IPS-15b (cell line): Measurements from ENCODE around the gene SCYGR3.

Experiments
- H3K27me3 ChIP-seq: one replicate; pipeline ENCODE4 v1.6.1; 2013; ENCODE audit warnings: low read length; ENCODE audit not compliant: control insufficient read depth, insufficient read depth
- H3K36me3 ChIP-seq: one replicate; pipeline ENCODE4 v1.6.1; 2013; ENCODE audit warnings: low read length; ENCODE audit not compliant: control insufficient read depth, insufficient read depth
- H3K4me1 ChIP-seq: one replicate; pipeline ENCODE4 v1.6.1; 2013; ENCODE audit warnings: mild to moderate bottlenecking, low read length; ENCODE audit not compliant: control insufficient read depth, insufficient read depth
- H3K4me3 ChIP-seq: one replicate; pipeline ENCODE4 v1.5.1; 2013; ENCODE audit warnings: low read depth, low read length
- H3K9ac ChIP-seq: one replicate; pipeline ENCODE4 v1.6.1; 2013; ENCODE audit warnings: low read depth, mild to moderate bottlenecking, low read length
- H3K9me3 ChIP-seq: one replicate; pipeline ENCODE4 v1.6.1; 2013; ENCODE audit warnings: mild to moderate bottlenecking, low read length; ENCODE audit not compliant: control insufficient read depth, insufficient read depth

The SCYGR3 gene, protein sequence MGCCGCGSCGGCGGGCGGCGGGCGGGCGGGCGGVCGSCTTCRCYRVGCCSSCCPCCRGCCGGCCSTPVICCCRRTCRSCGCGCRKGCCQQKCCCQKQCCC

DNA sequence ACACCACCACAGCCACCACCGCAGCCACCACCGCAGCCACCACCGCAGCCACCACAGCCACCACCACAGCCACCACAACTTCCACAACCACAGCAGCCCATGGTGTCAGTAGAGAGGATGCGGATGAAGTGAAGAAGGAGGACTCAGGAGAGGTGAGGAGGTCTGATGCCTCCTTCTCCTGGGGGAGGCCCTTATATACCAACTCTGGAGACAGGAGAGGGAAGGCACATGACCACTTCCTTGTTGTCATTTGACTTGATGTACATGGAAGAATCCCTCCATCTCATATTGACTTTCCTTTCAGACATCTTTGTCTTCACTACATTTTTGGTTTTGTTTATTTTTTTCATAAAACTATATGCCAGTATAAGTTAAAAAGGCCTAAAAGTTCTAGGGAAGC, at the start of gene SCYGR3:
SCYGR3 (minus strand) TSS at position 101 of the 400 bp plus-strand sequence; CDS start at position 101, 0 bp downstream.
- Histone ChIP-seq H3K4me3 (no peak within 1 kb of the TSS), H3K9ac (no peak within 1 kb of the TSS), H3K36me3 (no peaks in the 10 kb centered on the region), H3K4me1 (peaks cover 4% of the 10 kb centered on the region), H3K9me3 (no peaks in the 10 kb centered on the region), H3K27me3 (peaks cover 4% of the 10 kb centered on the region)

DNA sequence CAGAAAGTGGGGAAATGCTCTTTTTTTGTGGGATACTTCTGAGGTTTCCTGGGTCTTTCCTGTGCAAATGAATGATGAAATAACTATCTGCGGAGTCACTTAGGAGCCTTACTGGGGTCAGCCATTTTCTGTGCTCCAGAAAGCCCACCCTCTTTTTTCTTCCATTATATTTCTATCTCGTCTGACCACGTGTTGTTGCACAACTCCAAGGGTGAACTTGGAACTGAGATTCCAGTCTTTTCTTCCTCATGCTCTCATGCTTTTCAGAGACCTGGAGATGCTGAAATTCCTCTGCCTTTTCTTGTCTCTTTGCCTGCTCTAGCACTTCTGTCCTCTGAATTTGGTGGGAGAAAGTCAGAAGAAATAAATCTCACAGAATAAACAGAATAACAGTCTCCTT, 47.2 kb upstream of the SCYGR3 start:
- H3K9me3 ChIP-seq: no peaks in the 10 kb centered on the region
- H3K4me3 ChIP-seq: no peak overlapping the region
- peaks cover 12% of the 10 kb centered on the region for H3K4me1 ChIP-seq
- H3K9ac ChIP-seq: peak overlapping the region; percentile 42
- no peaks in the 10 kb centered on the region for H3K27me3 ChIP-seq
- no peaks in the 10 kb centered on the region for H3K36me3 ChIP-seq

DNA sequence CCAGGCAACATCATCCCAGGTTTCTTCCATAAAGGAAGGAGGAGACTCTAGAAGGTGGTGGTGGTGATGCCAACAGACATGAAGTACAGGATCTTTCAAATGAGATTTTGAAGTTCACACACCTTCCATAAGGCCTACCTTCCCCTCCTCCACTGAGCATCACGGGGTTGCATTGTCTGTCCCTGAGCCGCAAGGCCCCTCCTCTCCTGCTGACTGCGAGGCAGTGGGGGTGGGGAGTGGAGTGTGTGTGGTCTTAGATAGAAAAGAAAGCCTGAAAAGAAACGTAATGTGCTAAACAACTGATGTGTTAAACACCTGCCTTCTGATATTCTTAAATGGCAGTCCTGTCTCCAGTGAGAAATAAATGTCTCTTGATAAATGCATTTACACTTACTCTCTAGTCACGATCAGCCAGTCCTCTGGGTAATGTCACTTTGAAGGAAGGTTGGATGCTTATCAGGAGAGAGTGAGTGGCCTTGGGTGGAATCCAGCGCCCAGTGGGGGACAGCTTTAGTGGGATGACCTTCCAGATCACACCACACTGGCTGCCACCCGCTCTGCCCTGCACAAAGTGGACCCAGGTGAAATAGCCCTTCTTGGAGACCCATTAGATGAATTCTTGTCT, 46.5 kb upstream of the SCYGR3 start:
- no peak overlapping the region for H3K9ac ChIP-seq
- peak overlapping the region; percentile 6 for H3K4me3 ChIP-seq

DNA sequence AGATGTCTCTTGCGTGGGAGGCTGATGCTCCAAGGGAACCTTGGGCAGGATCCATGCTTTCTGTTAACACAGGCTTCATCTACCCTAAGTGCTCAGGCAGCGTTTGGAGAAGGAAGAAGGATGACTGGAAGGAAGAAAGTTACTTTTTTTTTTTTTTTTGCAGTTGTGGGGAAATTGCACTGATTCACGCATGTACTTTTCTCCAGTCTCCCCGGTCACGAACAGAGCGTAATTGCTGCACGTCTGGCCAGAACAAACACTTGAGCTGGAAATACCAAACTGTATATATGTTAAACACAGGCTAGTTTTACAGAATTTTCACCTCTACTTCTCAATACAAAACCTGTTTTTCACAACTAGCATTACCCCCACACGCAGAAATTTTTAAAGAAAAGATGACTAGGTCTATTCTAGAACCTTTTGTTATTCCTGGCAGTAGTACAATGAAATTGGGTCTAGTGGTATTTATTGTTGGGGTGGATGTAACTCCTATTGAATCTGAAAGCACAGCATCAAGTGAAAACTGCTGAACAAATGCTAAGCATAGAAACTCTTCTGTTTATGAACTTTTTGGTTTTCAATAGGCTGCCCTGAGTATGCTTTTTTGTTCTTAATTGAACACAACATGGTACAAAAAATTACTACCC, 42.7 kb upstream of the SCYGR3 start:
- H3K36me3 ChIP-seq: no peaks in the 10 kb centered on the region
- H3K4me3 ChIP-seq: no peak overlapping the region
- no peak overlapping the region for H3K9ac ChIP-seq
- H3K27me3 ChIP-seq: no peaks in the 10 kb centered on the region
- no peaks in the 10 kb centered on the region for H3K9me3 ChIP-seq
- peaks cover 12% of the 10 kb centered on the region for H3K4me1 ChIP-seq

More for the DNA sequence above, 46.5 kb upstream of the SCYGR3 start:
- H3K4me1 ChIP-seq: peaks cover 12% of the 10 kb centered on the region
- no peaks in the 10 kb centered on the region for H3K9me3 ChIP-seq
- H3K36me3 ChIP-seq: no peaks in the 10 kb centered on the region
- no peaks in the 10 kb centered on the region for H3K27me3 ChIP-seq

DNA sequence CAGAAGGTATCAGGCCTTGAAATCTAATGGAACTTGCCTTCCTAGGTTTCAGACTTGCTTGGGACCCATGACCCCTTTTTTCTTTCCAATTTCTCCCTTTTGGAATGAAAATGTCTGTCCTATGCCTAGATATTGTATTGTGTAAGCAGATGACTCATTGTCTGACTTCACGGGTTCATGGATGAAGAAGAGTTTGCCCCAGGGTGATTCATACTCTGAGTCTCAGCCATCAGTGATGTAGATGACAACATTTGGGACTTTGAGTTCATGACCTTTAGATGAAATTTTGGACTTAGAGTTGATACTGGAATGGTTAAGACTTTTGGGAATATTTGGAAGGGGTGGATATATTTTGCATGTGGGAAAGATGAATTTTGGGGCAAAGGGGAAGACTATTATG, 40.8 kb upstream of the SCYGR3 start:
- no peak overlapping the region for H3K4me3 ChIP-seq

DNA sequence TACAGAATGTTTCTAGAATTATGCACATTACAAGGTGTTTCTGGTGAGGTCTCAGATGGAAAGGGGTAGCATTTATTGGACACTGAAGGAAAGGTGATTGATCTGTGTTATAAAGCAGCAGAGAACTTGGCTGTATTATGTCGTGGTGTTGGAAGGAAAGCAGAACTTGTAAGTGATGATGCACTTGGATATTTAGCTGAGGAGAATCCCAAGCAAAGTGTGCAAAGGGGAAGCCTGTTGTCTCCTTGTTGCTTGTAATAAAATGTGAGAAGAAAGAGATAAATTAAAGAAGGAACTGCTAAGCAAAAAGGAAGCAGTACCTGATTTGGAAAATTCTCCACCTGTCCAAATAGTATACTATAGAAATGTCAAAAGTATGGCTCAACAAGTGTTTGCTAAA, 39.8 kb upstream of the SCYGR3 start:
- no peaks in the 10 kb centered on the region for H3K27me3 ChIP-seq
- no peak overlapping the region for H3K9ac ChIP-seq
- H3K36me3 ChIP-seq: no peaks in the 10 kb centered on the region
- no peak overlapping the region for H3K4me3 ChIP-seq
- H3K4me1 ChIP-seq: no peaks in the 10 kb centered on the region
- H3K9me3 ChIP-seq: no peaks in the 10 kb centered on the region

More for the DNA sequence above, 40.8 kb upstream of the SCYGR3 start:
- H3K9me3 ChIP-seq: no peaks in the 10 kb centered on the region
- H3K27me3 ChIP-seq: no peaks in the 10 kb centered on the region
- no peaks in the 10 kb centered on the region for H3K4me1 ChIP-seq
- H3K36me3 ChIP-seq: no peaks in the 10 kb centered on the region
- no peak overlapping the region for H3K9ac ChIP-seq

DNA sequence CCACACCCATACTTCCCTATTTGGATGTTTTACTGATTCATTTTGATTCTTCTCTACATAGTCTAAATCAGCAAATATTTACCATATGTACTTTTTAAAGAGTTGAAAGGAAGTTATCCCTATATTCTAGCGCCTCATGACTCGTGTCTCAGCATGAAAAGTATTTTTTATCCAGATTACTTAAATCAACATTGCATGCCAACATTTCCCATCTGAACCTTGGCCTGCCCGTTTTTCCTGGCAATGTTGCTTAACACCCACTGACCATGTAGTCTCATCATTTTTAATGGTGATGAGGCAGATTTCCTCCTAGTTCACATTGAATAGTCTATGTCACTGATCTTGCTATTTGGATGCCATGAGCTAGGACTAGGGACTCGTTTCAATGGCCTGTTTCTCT, 38.8 kb upstream of the SCYGR3 start:
- no peak overlapping the region for H3K4me3 ChIP-seq
- H3K4me1 ChIP-seq: no peaks in the 10 kb centered on the region
- no peaks in the 10 kb centered on the region for H3K36me3 ChIP-seq
- H3K9me3 ChIP-seq: no peaks in the 10 kb centered on the region
- H3K27me3 ChIP-seq: no peaks in the 10 kb centered on the region
- H3K9ac ChIP-seq: no peak overlapping the region

DNA sequence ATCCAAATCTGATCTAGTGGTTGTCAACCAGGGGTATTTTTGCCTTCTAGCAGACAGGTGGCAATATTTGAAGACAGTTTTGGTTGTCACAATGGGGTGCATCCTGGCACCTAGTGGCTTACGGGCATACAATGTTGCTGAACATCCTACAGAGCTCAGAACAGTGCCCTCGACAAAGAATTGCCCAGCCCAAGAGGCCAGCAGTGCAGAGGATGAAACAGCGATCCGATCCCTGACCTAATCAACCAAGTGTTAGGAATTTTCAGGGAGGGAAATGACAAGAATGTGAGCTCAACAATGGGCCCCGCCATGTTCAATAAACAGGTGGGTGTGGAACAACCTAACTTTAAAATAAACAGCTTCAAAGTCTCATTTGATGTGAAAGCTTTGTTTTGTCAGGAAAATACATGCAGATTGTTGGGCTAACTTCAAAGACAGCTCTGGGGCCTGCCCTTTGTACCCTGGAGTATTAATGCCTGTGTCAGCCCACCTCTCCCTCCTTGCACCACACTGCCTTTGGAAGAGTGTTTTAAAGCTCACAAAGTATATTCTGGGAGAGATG, 29.4 kb upstream of the SCYGR3 start:
- no peaks in the 10 kb centered on the region for H3K36me3 ChIP-seq
- H3K9me3 ChIP-seq: no peaks in the 10 kb centered on the region
- no peak overlapping the region for H3K9ac ChIP-seq
- H3K27me3 ChIP-seq: no peaks in the 10 kb centered on the region
- no peak overlapping the region for H3K4me3 ChIP-seq
- H3K4me1 ChIP-seq: no peaks in the 10 kb centered on the region

DNA sequence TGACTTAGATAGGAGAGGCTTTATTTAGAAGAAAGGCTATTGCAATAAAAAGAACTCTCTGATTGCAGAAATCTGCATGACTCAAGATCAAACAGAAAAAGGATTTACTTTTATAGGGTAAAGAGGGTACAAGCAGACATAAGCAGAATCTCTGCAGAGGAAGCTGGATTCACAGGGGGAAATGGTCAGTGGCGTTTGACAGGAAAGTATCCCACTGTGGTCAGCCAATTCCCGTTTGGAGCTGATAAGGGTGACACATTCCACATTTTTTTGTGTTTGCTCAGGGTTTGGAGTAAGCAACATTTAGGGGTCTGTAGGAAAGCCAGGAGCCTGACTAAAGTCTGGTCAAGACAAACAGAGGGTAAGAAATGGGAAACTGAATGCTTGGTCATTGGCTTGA, 28.0 kb upstream of the SCYGR3 start:
- Histone ChIP-seq H3K4me1 (no peaks in the 10 kb centered on the region), H3K36me3 (no peaks in the 10 kb centered on the region), H3K27me3 (no peaks in the 10 kb centered on the region), H3K4me3 (no peak overlapping the region), H3K9ac (no peak overlapping the region), H3K9me3 (no peaks in the 10 kb centered on the region)

DNA sequence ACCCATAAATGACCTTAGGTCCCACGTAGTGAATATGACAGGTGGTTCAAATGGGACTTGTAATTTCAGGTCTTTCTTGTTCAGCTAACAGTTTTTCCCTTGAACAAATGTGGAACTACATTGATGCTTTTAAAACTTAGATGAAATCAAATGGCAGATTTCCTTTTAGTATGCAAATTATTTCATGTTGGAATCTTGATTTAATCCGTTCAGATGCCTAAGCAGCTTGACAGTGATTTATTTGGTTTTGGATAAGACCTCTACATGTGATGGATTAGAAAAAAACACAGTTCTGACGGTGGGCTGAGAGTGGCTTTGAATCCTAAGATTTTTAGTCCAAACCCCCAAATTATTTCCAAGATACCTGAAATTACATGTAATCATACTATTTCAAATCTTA, 19.6 kb upstream of the SCYGR3 start:
- Histone ChIP-seq H3K4me3 (no peak overlapping the region), H3K27me3 (no peaks in the 10 kb centered on the region)

DNA sequence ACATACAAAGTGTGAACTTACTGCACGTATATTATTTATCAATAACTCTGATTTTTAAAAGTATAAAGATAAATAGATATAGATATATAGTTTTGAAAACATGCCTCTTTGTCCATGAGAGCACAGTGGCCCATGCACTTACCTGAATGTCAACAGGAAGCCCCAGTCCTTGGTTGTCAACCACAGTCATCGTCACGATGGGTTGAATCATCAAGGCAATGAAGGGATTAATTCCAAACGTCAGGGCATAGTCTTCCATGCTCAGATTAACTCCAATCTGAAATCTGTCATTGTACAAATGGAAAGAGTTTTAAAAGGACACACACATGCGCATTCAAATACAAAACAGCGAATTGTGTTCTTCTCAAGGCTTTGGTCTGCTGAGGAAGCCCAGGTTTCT, 18.2 kb upstream of the SCYGR3 start:
- Histone ChIP-seq H3K9me3 (no peaks in the 10 kb centered on the region), H3K9ac (no peak overlapping the region), H3K4me1 (no peaks in the 10 kb centered on the region), H3K36me3 (no peaks in the 10 kb centered on the region), H3K4me3 (no peak overlapping the region), H3K27me3 (no peaks in the 10 kb centered on the region)

More for the DNA sequence above, 19.6 kb upstream of the SCYGR3 start:
- Histone ChIP-seq H3K4me1 (no peaks in the 10 kb centered on the region), H3K36me3 (no peaks in the 10 kb centered on the region), H3K9ac (no peak overlapping the region), H3K9me3 (no peaks in the 10 kb centered on the region)

DNA sequence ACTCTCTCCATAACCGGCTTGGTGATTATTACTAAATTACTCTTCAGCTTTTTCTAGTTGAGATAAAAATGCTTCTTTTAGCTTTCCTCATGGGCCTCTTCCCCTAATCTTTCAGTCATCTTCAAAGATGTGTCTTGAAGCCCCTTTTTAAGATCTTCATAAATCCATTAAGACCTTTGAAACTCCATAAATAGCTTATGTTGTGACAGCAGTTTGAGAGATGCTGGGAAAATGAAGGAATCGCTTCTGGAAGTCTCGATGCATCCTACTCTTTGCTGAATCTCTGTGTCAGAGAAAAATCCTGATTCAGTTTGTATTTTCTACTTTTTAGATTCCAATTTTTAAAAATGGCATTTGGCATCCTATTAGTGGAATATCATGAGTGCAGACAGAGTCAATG, 15.7 kb upstream of the SCYGR3 start:
- H3K9ac ChIP-seq: no peak overlapping the region
- no peaks in the 10 kb centered on the region for H3K4me1 ChIP-seq
- H3K4me3 ChIP-seq: no peak overlapping the region
- no peaks in the 10 kb centered on the region for H3K36me3 ChIP-seq
- no peaks in the 10 kb centered on the region for H3K27me3 ChIP-seq
- H3K9me3 ChIP-seq: no peaks in the 10 kb centered on the region
